OCI-M1 (cell line): Measurements from ENCODE around the gene GAS1.

Experiments used
- DNase-seq: peaks from one replicate; lab custom pipeline; 2025; lab: John Stamatoyannopoulos, UW

GAS1 gene, protein sequence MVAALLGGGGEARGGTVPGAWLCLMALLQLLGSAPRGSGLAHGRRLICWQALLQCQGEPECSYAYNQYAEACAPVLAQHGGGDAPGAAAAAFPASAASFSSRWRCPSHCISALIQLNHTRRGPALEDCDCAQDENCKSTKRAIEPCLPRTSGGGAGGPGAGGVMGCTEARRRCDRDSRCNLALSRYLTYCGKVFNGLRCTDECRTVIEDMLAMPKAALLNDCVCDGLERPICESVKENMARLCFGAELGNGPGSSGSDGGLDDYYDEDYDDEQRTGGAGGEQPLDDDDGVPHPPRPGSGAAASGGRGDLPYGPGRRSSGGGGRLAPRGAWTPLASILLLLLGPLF

DNA sequence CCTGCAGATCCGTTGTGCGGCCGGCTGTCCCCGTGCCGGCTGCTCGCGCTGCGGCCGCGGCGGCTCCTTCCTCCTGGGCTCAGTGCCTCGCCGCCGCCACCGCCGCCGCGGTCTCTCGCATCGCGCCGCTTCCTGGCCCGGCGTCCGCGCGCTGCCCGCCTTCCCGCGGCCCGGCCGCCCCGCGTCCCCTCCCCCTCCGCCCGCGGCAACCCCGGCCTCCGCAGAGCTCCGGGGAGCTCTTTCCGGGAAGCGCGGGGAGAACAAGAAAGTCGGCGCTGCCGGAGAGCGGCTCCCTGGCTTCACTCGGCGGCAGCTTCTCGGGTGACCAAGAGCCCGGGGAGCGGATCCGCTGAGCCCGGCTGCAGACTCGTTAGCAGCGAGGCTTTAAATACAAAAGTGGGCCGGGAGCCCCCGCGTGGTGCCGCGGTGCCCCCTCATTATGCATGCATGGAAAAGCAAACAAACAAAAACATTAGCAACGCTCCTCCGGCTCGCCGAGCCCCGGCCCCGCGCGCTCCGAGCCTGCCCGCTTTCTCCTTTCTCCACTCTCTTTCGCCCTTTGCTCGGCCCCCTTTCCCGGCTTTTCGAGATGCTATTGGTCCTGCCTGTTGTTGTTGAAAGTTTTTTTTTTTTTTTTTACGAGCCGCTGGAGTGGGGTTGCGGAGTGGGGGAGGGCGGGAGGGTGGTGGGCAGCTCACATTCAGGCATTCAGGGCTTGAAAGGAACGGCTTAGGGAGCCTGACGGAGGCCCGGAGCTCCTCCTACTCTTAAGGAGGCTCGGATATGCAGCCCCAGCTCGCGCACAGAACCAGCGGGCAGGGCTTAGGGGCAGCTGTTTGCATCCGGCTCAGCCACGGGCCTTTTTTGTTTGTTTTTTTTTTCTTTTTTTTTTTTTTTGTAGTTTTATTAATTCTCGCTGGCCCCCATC is at the start of gene GAS1:
Gene GAS1, minus strand, starts transcription at position 361 of the 928 bp plus-strand sequence. CDS start 727 bp downstream, outside the sequence.
- peak; percentile 84 for DNase-seq

DNA sequence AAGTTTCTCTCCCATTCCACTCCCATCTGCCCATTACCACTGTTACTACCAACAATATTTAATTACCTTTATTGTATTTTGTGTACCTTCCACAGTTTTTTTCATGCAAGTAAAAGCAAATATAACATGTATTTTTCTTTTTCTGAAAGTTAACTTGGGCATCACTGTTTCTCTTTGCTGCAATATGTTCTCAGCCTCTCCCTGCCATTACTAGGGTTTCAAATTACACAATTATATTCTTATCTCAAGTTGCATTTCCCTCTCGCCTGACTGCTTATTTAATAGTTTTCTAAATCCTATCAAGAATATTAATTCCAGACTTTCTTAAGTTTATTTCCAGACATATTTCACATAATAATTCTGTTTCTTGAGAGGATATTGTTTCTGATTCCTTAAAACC is 46.9 kb upstream of the GAS1 start:
- DNase-seq = no peak

DNA sequence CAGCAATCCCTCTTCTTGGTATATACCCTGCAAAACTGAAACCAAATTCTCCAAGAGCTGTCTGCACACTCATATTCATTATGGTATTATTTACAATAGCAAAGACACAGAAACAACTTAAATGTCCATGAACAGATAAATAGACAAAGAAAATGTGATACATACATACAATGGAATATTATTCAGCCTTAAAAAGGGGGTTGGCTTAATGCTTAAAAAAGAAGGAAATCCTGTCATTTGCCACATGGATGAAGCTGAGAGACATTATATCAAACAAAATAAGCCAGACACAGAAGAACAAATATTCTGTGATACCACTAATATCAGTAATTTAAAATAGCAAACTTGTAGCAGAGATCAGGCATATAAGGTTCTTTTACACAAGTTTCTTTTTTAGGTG is 46.5 kb upstream of the GAS1 start:
- peak; percentile 1 for DNase-seq

DNA sequence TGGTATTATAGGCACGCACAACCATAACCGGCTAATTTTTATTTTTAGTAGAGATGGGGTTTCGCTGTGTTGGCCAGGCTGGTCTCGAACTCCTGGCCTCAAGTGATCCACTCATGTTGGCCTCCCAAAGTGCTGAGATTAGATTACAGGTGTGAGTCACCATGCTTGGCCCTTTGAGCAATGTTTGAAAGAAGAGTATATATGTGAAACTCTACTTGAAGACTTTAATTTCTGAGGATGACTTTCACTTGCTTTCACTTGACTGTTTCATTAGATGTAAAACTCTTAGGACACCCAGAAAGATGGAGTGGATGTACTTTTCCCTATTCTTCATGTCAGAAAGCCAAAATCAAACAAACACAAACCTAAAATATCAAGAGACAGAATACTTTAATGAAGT is 43.8 kb upstream of the GAS1 start:
- DNase-seq = no peak

DNA sequence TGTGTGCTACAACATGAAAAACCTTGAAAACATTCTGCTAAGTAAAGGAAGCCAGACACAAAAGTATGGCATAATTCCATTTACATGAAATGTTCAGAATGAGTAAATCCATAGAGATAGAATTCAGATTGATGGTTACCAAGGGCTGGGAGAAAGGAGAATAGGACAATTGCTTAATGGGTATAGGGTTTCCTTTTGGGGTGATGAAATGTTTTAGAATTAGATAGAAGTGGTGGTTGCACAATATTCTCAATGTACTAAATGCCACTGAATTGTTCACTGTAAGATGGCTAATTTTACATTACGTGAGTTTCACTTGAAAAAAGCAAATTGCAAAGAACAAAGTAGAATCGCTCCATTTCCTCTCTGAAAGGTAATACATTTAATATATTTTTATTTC is 43.0 kb upstream of the GAS1 start:
- no peak for DNase-seq

DNA sequence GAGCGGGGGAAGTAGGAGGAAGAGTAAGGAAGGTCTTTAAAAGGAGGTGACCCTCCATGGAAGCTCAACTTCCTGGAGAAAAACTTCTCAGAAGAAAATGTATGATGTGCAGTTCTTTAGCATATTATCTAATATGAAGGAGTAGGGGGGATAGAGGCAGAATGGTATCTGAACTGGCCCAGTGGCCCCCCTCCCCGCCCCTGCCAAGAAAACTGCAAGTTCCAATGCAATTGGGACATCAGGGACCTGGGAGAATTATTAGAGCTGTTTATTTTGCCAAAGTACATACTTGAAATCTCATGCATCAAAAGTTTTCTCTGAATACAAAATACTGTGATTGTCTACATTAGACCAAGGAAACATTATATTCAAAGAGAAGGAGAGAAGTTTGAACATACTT is 40.6 kb upstream of the GAS1 start:
- no peak for DNase-seq

DNA sequence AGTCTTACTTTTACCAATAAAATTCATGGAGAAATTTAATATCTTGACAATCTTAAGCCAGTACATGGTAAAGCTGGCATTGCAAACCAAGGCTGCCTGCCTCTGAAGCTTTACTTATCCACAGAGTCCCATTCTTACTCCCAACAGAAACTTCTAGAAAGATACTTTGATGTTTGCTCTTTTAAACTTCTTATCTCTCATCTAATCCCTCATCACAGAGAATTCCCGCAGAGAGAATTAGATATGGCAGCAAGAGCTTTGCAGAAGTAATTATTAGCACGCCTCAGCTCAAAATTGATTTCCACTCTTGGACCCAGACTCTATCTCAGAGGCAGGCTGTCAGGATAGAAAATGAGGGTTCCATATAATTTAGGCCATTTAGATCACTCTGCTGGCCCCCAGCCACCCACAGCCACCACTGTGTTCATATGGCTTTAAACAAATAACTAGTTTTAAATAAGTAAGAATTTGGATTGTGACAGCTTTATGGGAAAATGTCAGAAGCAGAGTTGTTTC is 37.9 kb upstream of the GAS1 start:
- DNase-seq = no peak

DNA sequence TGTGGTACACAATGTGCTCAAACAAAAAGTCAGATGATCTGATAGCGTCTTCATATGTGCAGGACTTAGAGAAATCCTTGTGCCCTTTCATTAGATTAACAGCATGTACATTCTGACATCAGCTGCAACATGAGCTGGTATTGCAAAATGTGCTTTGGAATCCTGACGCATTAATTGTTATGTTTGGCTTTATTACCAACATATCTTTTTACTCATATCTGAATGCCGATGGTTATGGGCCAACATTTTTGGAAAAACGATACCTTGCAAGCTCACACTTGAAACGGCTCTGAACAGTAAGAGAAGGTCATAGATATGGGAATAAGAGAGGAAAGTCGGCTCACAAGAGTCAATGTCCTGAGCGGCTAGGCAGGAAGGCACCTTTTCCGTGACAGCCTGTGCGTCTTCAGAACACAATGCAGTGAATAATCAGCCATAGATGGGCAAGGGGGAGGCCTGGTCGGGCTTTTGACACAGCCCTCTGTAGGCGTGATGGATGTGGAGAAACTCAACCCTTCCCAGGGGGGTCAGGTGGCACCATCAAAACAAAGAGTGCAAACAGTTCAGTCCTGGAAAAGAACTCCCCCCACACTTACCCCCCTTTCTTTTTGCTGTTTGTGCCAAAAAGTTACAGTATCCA is 36.4 kb upstream of the GAS1 start:
- DNase-seq = no peak

DNA sequence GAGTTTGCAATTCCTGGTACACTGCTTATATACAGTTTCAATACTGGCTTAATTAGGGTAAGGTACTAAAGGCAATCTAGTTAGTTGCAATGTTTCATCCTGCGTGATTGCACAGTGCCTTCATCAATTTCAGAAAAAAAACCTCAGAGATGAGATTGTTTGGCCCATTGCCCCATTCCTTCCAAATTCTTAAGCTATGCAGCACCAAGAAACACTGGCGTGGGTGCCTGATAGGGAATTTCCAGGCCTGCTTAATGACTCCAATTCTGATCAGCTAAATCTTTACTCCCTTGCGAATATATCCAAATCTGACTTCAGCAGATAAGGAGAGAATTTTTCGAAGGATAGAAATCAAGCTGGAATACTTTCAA is 35.9 kb upstream of the GAS1 start:
- DNase-seq = no peak

DNA sequence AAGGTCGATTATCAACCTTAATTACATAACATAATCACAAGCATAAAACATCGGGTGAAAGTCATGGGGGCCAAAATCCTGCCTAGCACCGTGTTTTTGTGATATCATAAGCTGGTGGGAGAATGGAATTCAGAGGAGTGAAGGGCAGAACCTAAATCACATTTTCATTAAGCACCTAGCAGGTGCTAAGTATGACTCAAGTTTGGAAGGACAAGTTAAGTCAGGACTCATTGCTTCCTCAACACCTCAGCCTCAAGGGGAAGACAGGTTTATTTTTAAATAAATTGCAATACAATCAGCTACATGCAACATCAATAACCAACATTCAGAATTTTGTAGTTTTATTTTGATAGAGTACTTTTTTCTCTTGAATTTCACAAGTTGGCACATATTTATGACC is 33.5 kb upstream of the GAS1 start:
- no peak for DNase-seq

DNA sequence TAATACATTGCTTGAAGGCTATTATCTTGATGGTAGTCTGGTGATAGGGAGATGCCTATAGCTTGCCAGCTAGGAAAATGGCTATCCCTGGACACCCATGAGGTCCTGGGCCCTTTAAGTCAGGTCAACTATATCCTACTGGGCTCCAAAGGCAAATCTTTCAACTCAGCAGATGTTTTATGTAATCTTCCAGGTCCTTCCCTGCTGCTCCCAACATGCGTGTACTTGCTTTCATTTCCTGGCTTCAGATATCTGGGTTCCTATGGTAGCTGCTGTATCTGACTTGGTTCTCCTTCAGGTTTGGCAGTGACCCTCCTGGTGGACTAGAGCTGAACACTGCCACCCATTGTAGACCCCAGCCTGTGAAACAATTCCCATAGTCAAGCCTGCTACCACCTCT is 32.4 kb upstream of the GAS1 start:
- no peak for DNase-seq

DNA sequence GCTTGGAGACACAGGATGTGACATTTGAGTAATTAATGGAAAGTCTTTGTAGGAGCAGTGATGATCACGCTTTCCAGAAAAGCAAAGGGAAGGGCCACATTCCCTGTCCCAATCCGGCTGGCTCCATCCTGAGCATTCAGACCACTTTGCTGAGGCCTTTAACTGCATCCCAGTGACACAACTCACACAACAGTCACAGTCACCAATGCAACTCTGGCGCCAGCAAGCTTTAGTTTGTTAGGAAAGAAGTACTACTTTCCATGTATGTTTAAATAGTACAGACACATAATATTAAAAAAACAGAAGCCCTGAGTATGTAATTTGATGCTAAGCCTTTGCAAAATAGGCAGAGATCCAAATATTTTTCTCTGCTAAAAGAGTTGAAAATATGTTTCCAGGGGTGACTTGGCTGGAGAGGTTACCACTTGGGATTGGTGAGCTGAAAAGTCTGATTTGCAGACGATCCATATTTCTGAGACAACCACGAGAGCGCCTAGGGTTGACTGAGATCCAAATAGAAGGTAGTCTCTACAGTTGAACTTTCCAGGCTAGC is 31.7 kb upstream of the GAS1 start:
- DNase-seq = no peak

DNA sequence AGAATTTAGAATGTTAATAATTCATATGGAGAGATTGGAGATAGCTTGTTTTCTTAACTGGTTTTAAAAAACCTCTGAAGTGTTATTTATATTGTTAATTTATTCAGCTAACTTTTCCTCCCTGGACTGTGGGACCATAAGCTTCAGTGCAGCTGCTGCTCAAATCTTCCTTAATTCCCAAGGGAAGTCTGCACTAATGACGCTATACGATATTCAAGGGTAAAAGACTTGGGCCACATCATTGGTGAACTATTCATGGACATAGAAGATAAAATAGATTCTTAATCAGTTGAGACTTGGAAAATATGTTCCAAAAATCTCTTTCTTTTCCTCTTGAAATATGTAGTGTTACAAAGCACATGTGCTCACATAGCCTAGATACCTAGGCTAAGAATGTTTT is 31.1 kb upstream of the GAS1 start:
- DNase-seq = no peak

DNA sequence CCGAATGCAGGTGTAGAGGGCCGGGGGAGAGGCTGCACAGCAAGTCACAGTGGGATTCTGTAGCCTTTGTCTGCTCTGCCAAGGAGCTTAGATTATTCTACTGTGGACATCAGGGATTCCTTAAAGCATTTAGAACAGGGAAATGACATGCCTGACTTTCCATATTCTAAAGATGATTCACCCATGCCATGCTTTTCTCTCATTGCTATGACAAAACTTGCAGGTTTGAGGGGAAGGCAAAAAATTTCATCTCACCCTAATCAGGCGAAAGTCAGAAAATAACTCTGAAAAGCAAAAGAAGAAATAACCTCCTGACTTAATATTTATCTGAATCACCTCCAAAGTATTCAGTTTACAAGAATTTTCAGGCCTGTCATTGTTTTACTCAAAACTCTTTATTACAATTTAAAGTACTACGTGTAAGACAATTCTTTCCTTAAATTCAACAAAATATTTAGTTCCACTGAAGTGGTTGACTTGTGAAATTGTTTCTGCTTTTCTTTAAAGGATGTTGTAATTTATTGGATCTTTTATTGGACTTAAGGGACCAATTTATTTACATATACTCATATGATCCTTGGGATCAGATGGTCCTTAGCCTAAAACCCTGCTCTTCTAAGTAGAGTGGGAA is 30.0 kb upstream of the GAS1 start:
- no peak for DNase-seq

DNA sequence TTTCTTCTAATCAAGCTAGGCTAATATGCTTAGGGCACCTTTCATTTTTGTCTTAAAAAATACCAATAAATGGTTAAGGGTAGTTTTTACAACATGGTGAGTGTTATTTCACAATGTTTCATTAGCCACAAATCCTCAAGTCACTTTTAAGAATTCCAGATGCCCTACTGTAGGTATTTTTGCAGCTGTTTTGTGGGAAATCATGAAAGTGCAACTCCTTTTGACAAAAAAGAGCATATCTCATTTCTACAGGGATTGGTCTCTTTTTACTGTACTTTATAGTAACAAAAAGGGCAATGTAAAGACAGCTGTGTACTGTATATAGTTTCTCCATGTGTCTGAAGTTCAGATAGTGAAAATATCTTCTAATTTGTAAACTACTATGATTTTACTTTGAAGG is 28.3 kb upstream of the GAS1 start:
- no peak for DNase-seq

DNA sequence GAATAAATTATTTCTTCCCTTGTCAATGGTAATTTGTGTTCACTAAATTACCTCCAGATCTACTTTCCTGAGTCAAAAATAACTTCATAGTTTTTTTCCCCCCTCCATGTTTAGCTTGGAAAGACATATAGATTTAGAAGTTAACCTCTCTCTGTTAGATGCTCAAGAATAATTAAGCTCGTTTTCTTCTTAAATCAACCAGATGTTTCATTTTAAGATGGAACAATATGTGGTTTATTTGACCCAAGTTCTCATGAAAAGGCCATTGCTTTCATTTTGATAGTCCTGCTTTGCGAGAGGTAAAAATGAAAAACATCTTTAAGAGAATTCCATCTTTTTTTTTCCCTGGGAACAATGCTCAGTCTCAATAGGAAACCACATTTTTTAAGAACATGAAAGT is 27.7 kb upstream of the GAS1 start:
- no peak for DNase-seq

DNA sequence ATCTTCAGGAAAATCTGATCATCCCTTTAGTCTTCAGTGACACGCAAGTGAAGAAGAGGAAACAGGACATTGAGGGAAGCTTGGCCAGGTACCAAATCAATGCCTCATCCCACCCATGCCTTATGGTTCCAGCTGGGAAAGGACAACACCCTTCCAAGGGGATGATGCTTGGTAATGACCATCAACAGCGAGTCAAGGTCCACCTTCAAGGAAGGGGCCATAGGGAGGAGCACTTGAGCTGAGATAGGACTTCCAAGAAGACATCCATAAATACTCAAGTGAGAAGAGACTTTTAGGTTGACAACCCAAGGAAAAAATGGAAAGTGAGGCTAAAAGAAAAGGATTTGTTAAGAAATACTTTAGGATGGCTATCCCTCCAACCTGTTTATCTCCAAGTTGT is 27.1 kb upstream of the GAS1 start:
- DNase-seq = no peak

DNA sequence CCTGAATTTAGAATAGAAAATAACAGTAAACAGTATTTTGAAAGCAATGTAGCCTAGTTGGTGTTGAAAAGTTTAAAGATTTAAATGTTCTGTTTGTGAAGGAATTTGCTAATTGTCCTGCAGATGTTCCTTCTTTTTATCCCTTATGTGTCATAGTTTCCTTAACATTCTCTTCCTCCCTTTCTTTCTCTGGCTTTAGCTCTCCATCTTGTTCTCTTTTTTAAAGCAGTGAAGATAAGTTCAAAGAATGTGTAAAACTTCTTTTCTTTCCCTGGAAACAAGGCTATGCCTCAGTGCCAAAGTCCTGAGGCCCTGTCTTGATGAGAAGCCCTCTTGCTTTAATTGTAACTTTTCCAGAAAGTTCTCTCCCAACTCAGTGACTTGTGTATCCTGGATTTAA is 24.4 kb upstream of the GAS1 start:
- no peak for DNase-seq

DNA sequence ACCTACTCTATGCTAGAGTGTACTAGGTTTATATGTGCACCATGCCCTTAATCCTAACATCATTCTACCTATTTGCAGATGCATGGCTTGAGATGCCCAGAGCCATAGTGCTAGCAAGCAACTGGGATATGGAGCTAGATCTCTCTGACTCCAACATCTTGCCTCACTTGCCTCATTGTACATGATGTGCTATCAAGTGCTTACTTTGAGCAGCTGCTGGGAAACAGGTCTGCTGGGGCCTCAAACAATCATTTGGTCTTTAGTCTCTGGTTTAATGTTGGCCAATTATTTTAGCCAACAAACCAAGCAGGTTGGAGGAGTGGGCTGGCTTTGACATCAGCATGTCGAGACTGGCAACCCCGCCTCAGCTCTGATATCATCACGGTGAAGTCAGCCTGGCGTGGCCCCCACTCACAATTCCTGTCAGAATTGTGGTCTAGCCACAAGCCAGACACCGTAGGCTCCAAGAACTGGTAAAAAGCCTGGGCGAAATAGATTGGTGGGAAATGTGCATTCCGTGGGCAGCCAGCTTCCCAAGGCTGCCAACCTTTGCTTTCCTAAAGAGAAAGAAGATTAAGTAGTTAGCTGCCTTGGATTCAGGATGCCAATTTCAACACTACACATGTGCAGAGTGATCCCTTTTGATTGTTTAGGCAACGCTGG is 21.1 kb upstream of the GAS1 start:
- no peak for DNase-seq

DNA sequence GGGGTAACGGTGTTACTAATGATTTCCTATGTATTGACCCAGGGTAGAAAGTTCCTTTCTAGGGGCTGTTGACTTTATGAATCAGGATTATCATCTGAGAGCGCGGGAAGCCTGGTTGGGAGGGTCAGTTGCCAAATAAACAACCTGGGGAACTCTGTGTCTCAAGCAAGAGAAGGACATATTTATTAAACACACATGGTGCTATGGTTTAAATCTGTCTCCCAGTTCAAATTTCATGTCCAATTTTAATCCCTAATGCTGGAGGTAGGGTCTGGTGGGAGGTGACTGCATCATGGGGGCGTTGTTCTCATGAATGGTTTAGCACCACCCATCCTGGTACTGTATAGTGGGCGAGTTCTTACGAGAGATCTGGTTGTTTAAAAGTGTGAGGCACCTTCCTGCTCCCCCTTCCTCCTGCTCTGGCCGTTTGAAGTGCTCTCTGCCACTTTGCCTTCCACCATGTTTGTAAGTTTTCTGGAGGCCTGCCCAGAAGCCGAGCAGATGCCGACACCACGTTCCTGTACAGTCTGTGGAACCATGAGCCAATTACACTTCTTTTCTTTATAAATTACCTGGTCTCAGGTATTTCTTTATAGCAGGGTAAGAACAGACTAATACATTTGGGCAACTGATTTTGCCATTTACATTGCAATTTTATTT is 19.7 kb upstream of the GAS1 start:
- no peak for DNase-seq
